PC-3 (cell line): ENCODE results near the gene PLA2G2F. TPM values are rescaled to one million over a fixed set of nuclear protein-coding genes. Genes with fewer than 3 reads are reported as not detected.

ENCODE experiments used
- ATAC-seq: fragments of 200-7000 bp; cut with Tn5 transposase; 2 replicates; pipeline ENCODE4 v1.9.1; 2020; ENCODE audit warnings: mild to moderate bottlenecking, moderate library complexity
- BruUV-seq: library from RNA; stranded (reverse); fragments of 400-500 nt; replicated peaks from 2 replicates; lab custom pipeline; 2021; lab: Mats Ljungman, UMichigan
- CTCF ChIA-PET: fragments of 300-600 bp; sonication (Branson Sonifier 250); formaldehyde crosslinking; loops from one replicate; lab custom pipeline; 2022; ENCODE audit warnings: antibody characterized with exemption; lab: Charles Lee
- POLR2A ChIA-PET: fragments of 300-600 bp; sonication (Branson Sonifier 250); formaldehyde crosslinking; loops from one replicate; lab custom pipeline; 2022; ENCODE audit warnings: antibody characterized with exemption; ENCODE audit not compliant: unreplicated experiment; lab: Charles Lee
- DNase-seq: peaks from one replicate; pipeline ENCODE4 v3.0.0-alpha.2; 2015
- H2AFZ ChIP-seq: fragments of 300-600 bp; sonication (generic); 2 replicates; pipeline ENCODE4 v1.6.0; 2016; ENCODE audit warnings: antibody characterized with exemption, low read length
- H3F3A ChIP-seq: fragments of 300-600 bp; sonication (generic); one replicate; pipeline ENCODE4 v1.6.0; 2017; ENCODE audit warnings: antibody characterized with exemption, low read length, control low read depth, mild to moderate bottlenecking; ENCODE audit not compliant: unreplicated experiment
- H3K27ac ChIP-seq: fragments of 300-600 bp; sonication (generic); 2 replicates; pipeline ENCODE4 v1.5.1; 2016; ENCODE audit warnings: mild to moderate bottlenecking, low read length
- H3K27me3 ChIP-seq: fragments of 300-600 bp; sonication (generic); 2 replicates; pipeline ENCODE4 v1.6.1; 2016; ENCODE audit warnings: low read length, mixed read lengths
- H3K36me3 ChIP-seq: fragments of 300-600 bp; sonication (generic); 2 replicates; pipeline ENCODE4 v1.6.1; 2016; ENCODE audit warnings: low read depth, mixed run types, low read length, mixed read lengths
- H3K4me1 ChIP-seq: fragments of 300-600 bp; sonication (generic); 2 replicates; pipeline ENCODE4 v1.5.1; 2016; ENCODE audit warnings: low read length; ENCODE audit not compliant: insufficient read depth
- H3K4me2 ChIP-seq: fragments of 300-600 bp; sonication (generic); 2 replicates; pipeline ENCODE4 v1.6.0; 2016; ENCODE audit warnings: low read length
- H3K4me3 ChIP-seq: fragments of 300-600 bp; sonication (generic); 2 replicates; pipeline ENCODE4 v1.5.1; 2016; ENCODE audit warnings: mild to moderate bottlenecking, low read length, mixed read lengths
- H3K79me2 ChIP-seq: fragments of 300-600 bp; sonication (generic); 2 replicates; pipeline ENCODE4 v1.6.1; 2017; ENCODE audit warnings: low read length, mixed read lengths
- H3K9ac ChIP-seq: fragments of 300-600 bp; sonication (generic); 2 replicates; pipeline ENCODE4 v1.6.0; 2016; ENCODE audit warnings: mild to moderate bottlenecking, low read length
- H3K9me2 ChIP-seq: fragments of 300-600 bp; sonication (generic); replicated peaks from 2 replicates; pipeline ENCODE4 v1.6.1; 2016; ENCODE audit warnings: mixed run types, low read length, mixed read lengths
- H3K9me3 ChIP-seq: fragments of 300-600 bp; sonication (generic); 2 replicates; pipeline ENCODE4 v1.6.1; 2016; ENCODE audit warnings: low read length, mixed read lengths
- H4K20me1 ChIP-seq: fragments of 300-600 bp; sonication (generic); 2 replicates; pipeline ENCODE4 v1.6.1; 2016; ENCODE audit warnings: low read length, mixed read lengths
- EZH2 ChIP-seq: fragments of 300-600 bp; sonication (generic); IDR thresholded peaks from one replicate; pipeline ENCODE4 v1.6.1; 2017; ENCODE audit warnings: antibody characterized with exemption, mild to moderate bottlenecking, low read length; ENCODE audit not compliant: unreplicated experiment
- EZH2phosphoT487 ChIP-seq: fragments of 300-600 bp; sonication (generic); IDR thresholded peaks from 2 replicates; pipeline ENCODE4 v1.6.1; 2018; ENCODE audit warnings: mild to moderate bottlenecking, antibody characterized with exemption, low read length, borderline replicate concordance
- intact Hi-C: fragments of 100-400 bp; cut with micrococcal nuclease; formaldehyde crosslinking; loops from 2 replicates; pipeline ENCODE4 v1.9.0; 2023
- total RNA-seq: library from RNA; depleted of rRNA; stranded (reverse); fragments of >200 nt; gene quantifications from 2 replicates; pipeline ENCODE4 v1.2.3, GENCODE V29; 2014
- TF ChIP-seq, protein P1 (sequence below): fragments of 300-600 bp; sonication (generic); conservative IDR thresholded peaks from 2 replicates; pipeline ENCODE4 v1.5.1; 2017; ENCODE audit warnings: antibody characterized with exemption, low read depth, mild to moderate bottlenecking, low read length

PLA2G2F gene
- total RNA-seq, 1 experiment from 2014 or later = 0.18 TPM

DNA sequence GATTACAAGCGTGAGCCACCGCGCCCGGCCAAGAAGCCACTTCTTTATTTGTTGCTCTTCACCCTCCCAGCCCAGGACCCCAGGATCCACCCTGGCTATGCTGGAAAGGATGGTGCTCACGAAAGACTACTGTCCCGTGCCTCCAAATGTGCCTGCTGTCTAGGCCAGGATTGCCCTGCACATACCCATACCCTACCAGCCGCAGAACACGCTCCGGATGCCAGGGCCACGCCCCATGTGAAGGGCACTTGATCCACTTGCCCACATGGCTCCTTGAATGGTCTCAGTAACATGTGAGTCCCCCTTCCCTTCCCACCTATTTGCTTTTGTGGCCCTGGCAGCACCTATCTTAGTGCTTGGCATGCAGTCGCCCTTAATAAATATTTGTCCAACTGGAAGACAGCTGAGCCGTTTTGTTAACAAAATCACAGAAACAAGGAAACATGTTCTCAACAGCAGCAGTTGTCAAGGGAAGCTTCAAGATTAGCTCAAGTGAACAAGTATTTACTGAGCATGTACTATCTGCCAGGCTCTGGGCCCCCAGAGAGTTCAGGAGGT is 33.0 kb downstream of the PLA2G2F start:
- no TSS peak for BruUV-seq
- H3K4me2 ChIP-seq = 0 out of 2 replicates have a peak overlapping the region, but pooled peaks have one; percentile 5
- H3K9ac ChIP-seq = no peak overlapping the region
- no peaks in the 10 kb centered on the region for H3K9me3 ChIP-seq
- ChIA-PET POLR2A (interaction anchor here (0.5 kb wide), 1 partner anchor 40 kb away, joined by 14 read pairs; no protein-coding TSS in a partner anchor), CTCF (interaction anchor here (1.0 kb wide), 1 partner anchor 41 kb away, joined by 3 read pairs; no protein-coding TSS in a partner anchor)
- no peaks in the 10 kb centered on the region for H3K79me2 ChIP-seq
- ATAC-seq (peak; percentile 42), DNase-seq (peak; percentile 37)
- H3K4me1 ChIP-seq = peaks cover 24% of the 10 kb centered on the region
- no peaks in the 10 kb centered on the region for H3K9me2 ChIP-seq
- H4K20me1 ChIP-seq = no peaks in the 10 kb centered on the region
- H3K36me3 ChIP-seq = no peaks in the 10 kb centered on the region
- H3F3A ChIP-seq = no peaks in the 10 kb centered on the region
- H3K27me3 ChIP-seq = no peaks in the 10 kb centered on the region
- no peak overlapping the region for H3K4me3 ChIP-seq
- TF ChIP-seq EZH2 (no peak), EZH2phosphoT487 (no peak)
- TF ChIP-seq, protein P1, sequence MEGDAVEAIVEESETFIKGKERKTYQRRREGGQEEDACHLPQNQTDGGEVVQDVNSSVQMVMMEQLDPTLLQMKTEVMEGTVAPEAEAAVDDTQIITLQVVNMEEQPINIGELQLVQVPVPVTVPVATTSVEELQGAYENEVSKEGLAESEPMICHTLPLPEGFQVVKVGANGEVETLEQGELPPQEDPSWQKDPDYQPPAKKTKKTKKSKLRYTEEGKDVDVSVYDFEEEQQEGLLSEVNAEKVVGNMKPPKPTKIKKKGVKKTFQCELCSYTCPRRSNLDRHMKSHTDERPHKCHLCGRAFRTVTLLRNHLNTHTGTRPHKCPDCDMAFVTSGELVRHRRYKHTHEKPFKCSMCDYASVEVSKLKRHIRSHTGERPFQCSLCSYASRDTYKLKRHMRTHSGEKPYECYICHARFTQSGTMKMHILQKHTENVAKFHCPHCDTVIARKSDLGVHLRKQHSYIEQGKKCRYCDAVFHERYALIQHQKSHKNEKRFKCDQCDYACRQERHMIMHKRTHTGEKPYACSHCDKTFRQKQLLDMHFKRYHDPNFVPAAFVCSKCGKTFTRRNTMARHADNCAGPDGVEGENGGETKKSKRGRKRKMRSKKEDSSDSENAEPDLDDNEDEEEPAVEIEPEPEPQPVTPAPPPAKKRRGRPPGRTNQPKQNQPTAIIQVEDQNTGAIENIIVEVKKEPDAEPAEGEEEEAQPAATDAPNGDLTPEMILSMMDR = no peak
- peak overlapping the region; percentile 56 for H3K27ac ChIP-seq
- intact Hi-C loops = no loop called here
- 0 out of 2 replicates have a peak overlapping the region, but pooled peaks have one; percentile 38 for H2AFZ ChIP-seq

DNA sequence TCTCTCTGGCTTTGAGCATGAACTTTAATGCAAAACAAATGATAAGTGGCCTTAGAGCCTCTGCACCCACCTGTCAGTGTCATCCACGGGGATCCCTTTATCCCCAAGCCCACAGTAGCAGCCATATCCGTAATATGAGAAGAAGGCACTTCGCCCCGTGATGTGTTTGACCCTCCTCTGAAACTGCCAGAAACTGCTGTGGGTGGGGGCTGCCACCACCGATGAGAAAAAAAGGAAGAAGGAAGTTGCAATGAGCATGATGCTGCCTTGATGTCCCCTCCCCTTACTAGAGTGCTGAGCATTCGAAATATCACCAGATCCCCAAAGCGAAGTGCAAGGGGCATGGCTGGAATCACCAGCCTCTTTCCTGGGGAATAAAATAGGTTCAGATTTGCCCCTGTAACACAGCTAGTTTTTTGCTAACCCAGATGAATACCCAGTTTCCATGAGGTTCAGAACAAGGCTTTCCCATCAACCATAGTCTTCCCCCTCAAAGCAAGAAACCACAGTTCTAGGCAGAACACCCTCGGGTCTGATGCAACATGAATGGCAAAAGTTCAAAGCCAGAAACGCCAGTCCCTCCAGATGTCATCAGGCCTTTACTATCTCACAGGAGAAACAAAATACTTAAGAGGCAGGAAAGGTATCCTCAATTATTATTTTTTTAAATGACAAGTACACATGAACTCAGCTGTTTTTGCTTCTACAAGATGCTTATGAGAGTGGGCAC is 36.0 kb downstream of the PLA2G2F start:
- ChIA-PET CTCF (no interaction called here), POLR2A (no interaction called here)
- ATAC-seq = no peak
- no peak for TF ChIP-seq EZH2phosphoT487
- TF ChIP-seq, protein P1 = no peak
- no peak for TF ChIP-seq EZH2
- H3K9me2 ChIP-seq = no peaks in the 10 kb centered on the region
- H3K27ac ChIP-seq = no peak overlapping the region
- no peaks in the 10 kb centered on the region for H3K36me3 ChIP-seq
- BruUV-seq = no TSS peak
- H3K27me3 ChIP-seq = no peaks in the 10 kb centered on the region
- no peak for DNase-seq
- H3F3A ChIP-seq = no peaks in the 10 kb centered on the region
- H3K4me3 ChIP-seq = no peak overlapping the region
- H3K4me1 ChIP-seq = peaks cover 24% of the 10 kb centered on the region
- no peak overlapping the region for H3K4me2 ChIP-seq
- no peaks in the 10 kb centered on the region for H4K20me1 ChIP-seq
- H3K9ac ChIP-seq = no peak overlapping the region
- H3K9me3 ChIP-seq = no peaks in the 10 kb centered on the region
- intact Hi-C loops = no loop called here
- no peaks in the 10 kb centered on the region for H3K79me2 ChIP-seq
- H2AFZ ChIP-seq = no peak overlapping the region
